ENCODE data around the gene NUDT22.
A peak's percentile ranks its signal among the peaks of the same experiment; 100 is the strongest.

NUDT22 gene

DNA sequence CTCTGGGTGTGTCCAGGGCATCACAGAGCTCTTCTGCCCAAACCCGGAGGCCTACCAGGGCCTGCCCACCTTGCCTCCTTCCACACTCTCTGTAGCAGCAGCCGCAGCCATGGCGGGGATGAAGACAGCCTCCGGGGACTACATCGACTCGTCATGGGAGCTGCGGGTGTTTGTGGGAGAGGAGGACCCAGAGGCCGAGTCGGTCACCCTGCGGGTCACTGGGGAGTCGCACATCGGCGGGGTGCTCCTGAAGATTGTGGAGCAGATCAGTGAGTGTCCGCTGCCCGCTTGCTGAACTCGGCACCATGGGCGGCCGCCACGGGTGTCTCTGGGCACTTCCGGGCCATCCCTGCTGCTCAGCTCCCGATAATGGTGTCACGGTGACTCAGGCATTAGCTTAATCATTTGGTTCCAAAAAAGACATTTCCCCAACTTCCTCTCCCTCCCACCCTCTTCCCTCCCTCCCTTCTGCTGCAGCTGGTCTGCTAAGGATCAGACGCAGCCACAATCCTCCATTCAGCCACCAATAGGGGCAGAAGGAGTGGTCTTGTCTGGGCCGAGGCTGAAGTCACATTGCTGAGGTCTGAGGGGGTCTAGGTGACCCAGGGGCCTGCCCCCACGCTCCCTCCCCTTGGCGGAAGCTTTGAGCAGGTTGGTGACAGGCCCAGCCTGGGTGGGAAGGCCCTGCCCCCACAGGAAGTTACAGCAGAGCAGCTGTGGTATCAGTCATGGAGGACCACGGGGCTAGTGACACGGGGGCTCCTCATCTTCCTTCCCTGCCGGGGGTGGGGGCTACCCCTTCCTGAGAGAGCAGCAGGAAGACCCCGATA lies 18.6 kb upstream of the NUDT22 start:
- no peak for DNase-seq

DNA sequence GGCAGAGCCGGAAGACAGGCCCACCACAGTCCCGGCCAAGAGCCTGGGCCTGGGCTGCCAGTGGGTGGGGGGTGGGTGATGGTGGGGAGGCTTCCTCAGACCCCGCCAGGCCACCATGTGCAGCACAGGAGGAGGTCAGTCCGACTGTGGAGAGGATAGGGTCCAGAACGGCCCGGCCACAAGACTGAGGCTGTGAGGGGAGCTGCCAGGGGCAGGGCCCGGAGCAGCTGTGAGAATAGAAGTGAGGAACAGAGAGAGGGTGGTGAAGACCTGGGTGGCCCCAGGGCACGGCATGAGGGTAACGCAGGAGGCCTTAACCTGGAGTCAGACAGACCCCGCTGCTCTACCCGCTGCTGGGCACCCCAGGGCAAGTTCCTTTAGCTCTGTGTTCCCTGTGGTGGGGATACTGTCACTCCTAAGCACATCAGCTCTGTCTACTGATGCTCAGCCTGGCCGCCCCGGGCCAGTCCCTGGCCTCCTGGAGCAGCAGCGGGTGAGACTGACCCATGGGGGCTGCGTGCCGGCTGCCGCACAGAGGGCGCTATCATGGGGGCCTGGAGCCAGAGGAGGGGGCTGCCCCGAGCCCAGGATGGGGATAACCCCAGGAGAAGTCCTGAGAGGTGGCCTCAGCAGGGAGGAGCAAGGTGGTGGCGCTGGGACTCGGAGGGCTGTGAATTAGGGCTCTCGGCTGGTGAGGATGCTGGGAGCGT lies 17.8 kb upstream of the NUDT22 start:
- no peak for DNase-seq

DNA sequence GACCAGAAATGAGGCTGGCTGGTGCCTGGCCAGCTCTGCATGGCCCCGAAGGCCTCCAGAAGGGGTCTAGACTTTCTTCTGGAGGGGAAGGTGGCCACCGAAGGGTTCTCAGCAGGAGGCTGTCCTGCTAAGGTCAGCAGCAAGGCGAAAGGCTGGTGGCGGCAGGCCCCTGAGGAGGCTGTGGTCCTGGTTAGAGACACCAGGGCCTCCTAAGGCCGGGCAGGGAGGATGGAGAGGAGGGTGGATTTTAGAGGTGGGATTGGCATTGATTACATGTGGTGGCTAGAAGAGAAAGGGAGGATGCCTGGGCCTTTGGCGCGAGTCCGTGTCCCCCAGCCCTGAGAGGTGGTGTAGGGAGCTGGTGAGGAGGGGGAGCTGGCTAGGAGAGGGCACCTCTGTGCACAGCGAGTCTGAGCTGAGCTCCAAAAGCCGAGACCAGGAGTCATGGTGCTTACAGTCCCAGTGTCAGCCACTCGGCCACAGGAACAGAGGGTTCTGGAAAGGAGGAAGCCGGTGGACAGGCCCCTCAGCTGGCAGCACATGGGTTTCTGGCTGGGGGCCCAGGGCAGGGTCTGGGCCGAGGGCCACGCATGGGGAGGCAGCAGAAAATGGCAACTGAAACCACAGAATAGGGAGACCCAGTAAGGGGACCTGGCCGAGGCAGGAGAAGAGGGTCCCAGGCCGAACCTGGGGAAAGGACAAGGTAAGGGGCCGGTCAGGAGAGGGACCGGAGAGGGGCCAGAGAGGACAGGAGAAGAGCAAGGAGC lies 17.1 kb upstream of the NUDT22 start:
- DNase-seq, result no peak

DNA sequence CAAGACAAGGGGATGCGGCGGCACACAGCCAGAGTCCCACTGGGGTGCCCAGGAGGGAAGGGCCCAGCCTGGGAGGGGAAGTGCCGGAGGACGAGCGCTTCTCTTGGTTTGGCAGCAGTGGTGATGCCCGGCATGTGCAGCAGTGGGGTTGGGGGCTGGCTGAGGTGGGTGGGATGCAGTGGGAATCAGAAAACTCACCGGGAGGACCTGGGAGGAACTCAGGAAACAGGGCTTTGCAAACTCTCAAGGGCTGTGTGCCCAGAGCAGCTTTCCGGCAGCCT lies 16.6 kb upstream of the NUDT22 start:
- no peak for DNase-seq

DNA sequence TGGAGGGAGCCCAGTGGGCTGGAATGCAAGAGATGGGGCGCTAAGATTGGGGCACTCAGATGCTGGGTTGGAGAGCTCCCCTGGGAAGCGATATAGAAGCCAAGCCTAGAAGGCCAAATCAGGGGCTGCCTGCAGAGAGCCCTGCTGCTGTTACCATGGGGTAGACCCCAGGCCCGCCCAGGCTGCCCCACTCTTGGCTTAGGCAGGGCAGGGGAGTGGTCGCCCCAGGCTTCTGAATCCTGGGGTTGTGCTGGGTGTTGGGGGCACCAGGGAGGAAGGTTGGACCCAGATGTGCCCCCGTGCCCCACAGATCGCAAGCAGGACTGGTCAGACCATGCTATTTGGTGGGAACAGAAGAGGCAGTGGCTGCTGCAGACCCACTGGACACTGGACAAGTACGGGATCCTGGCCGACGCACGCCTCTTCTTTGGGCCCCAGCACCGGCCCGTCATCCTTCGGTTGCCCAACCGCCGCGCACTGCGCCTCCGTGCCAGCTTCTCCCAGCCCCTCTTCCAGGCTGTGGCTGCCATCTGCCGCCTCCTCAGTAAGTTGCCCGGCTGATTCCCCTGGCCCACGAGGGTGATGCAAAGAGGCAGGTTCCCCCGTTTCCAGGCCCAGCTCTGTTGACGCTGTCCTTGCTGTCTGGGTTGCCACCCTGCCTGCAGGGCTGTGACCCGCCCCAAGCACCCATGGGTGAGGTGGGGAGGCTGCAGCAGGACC lies 15.6 kb upstream of the NUDT22 start:
- DNase-seq, result no peak

DNA sequence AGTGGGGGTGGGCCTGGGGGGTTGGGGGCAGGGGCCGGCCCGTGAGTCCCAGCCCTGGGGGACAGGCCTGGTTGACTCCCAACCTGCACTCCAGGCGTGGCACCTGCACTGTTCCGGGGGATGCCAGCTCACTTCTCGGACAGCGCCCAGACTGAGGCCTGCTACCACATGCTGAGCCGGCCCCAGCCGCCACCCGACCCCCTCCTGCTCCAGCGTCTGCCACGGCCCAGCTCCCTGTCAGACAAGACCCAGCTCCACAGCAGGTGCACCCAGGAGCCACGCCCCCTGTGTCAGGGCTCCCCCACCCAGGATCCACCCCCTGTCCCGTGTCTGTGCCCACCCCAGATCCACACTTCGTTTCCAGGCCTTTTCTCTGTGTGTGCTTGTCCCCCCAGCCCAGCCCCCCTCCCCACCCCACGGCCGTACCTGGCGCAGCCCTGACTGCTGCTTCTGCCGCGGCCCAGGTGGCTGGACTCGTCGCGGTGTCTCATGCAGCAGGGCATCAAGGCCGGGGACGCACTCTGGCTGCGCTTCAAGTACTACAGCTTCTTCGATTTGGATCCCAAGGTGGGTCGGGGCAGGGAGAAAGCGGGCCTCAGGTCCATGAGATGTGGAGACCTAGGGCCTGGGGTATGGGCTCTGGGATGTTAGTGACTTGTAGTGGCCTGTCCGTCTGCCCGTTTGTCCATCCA lies 14.7 kb upstream of the NUDT22 start:
- DNase-seq, result no peak

DNA sequence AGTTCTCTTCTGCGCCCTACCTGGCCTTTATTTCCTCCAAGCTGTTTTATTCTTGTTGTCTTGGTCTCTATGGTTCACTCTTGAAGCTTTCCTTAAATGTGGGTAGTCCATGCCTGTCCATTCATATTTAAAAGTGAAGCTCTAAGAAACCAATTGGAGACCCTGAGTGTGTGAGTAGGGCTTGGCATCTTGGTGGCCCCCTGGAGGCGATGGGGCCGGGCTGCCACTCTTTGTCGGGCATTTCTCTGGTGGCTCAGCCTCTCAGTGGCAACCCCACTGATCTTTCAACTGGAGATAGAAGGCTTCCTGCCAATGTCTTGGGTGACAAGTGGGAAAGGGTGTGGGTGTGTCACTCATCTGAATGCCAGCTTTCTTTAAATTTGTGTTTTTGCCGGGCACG lies 9.2 kb upstream of the NUDT22 start:
- no peak for DNase-seq

DNA sequence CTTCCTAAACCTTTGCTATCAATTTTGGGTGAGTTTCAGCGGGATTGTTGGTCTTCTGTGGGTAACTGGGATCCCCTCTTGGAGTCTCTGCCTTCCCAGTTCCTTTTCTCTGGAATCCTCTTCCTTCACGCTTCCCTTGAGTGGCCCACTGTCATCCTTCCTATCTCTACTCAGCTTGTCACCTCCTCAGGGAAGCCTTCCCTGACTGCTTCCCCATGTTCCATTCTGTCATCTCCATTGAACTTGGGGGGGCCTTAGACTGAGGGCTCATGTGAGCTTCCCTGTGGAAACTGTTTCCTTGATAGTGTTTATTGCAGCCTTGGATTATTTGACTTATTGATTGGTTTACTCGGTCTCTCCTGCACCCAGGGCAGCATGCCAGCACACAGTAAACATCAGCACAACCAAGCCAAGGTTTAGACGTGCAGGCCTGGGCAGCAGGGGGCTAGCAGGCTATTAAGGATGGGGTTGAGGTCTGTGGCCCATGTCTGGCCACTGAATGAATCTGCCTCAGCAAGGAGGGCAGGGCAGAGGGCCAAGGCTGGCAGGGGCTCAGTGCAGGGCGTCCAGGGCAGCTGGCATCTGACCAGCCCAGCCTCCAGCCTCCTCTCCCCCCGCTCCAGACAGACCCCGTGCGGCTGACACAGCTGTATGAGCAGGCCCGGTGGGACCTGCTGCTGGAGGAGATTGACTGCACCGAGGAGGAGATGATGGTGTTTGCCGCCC lies 7.3 kb upstream of the NUDT22 start:
- no peak for DNase-seq

DNA sequence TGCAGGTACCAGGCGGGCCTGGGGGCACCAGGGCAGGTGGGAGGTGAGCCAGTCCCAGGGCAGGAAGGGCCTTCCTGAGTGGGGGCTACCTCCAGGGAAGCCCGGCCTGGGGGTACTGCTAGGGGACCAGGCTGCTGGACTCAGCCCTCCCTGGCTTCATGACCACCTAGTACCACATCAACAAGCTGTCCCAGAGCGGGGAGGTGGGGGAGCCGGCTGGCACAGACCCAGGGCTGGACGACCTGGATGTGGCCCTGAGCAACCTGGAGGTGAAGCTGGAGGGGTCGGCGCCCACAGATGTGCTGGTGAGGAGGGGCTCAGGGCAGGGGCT lies 6.8 kb upstream of the NUDT22 start:
- DNase-seq, result no peak

DNA sequence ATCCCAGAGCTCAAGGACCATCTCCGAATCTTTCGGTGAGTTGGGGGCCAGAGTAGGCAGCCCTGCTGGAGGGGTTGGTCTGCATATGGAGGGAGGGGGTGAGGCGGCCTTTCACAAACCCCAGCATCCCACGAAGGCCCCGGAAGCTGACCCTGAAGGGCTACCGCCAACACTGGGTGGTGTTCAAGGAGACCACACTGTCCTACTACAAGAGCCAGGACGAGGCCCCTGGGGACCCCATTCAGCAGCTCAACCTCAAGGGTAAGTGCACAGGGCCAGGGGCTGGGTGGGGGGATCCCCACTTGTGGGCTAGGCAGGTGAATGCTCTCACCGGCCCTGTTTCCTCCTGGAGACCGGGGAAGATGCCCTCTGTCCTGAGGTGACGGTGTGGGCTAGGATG lies 6.3 kb upstream of the NUDT22 start:
- DNase-seq, result no peak

DNA sequence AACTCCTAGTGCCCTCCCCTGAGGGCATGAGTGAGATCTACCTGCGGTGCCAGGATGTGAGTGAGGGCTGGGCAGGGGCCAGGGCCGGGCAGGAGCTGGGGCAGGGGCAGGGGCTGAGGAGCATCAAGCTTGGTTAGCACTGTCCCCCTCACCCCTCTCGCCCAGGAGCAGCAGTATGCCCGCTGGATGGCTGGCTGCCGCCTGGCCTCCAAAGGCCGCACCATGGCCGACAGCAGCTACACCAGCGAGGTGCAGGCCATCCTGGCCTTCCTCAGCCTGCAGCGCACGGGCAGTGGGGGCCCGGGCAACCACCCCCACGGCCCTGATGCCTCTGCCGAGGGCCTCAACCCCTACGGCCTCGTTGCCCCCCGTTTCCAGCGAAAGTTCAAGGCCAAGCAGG lies 5.8 kb upstream of the NUDT22 start:
- DNase-seq, result no peak

DNA sequence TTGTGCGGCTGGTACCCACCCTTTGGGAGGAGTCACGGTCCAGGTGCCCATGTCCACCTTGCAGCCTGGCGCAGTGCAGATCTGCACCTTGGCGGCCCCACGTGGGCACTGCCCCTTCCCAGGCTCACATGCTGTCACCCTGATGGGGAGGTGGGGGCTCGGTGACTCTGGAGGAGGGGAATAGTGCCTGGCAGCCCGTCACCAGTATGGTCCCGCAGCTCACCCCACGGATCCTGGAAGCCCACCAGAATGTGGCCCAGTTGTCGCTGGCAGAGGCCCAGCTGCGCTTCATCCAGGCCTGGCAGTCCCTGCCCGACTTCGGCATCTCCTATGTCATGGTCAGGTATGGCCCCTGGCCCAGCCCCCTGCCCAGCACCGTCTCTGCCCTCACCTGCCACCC lies 5.3 kb upstream of the NUDT22 start:
- no peak for DNase-seq

DNA sequence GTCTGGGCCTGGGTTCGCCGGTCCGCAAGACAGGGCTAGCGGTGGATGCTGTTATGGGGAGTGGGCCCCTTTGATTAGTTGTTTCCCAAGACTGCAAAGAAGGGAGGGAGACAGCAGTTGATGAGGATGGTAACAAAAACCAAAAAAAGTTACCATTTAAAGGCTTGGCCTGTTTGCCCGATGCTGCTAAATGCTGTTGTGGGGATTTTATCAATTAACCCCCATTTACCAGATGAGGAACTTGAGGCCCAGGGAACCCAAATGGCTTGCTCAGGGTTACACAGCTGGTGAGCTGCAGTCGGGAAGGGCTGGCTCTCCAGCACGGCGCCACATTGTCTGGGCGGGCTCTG lies 3.4 kb upstream of the NUDT22 start:
- DNase-seq, result no peak

DNA sequence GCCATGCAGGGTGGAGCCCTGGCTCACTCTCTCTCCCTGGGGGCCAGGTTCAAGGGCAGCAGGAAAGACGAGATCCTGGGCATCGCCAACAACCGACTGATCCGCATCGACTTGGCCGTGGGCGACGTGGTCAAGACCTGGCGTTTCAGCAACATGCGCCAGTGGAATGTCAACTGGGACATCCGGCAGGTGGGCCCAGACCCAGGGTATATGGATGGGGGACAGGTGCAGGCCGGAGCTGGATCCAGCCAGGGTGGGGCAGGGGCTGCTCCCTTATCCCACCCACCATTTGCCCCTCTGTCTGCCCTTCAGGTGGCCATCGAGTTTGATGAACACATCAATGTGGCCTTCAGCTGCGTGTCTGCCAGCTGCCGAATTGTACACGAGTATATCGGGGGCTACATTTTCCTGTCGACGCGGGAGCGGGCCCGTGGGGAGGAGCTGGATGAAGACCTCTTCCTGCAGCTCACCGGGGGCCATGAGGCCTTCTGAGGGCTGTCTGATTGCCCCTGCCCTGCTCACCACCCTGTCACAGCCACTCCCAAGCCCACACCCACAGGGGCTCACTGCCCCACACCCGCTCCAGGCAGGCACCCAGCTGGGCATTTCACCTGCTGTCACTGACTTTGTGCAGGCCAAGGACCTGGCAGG lies 2.9 kb upstream of the NUDT22 start:
- DNase-seq, result no peak

DNA sequence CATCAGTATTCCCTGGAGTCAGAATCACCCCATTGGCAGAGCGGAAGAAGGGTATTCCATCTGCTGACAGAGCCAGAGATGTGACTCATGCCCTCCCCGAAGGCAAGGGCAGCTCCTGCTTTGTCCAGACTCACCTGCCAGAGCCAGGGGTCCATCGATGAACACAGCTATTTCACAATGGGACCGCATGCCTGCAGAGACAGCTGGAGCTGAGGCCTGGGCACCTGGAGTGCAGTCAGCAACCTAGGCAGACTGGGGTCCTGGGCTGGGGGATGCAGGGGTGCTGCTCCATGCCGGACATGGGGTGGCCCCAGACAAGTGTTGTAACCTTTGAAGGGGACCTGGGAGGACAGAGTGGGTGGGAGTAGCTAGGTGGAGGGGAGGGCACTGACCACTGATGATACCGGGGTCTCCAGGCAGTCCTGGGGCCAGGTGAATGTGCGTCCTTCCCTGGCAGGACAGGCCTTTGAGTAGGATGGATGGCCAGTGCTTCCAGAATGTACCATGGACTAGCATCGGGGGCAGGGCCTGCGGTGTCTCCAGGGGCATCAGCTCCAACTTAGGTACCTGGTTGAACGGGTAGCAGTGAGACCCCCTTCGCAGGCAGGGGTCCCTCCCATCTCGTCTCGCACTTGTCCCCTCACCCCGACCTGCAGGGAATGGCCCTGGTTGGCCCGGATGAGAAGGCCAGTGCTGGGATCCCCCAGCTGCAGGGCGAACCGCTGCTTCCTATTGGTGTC lies 1.8 kb upstream of the NUDT22 start:
- DNase-seq, result no peak

DNA sequence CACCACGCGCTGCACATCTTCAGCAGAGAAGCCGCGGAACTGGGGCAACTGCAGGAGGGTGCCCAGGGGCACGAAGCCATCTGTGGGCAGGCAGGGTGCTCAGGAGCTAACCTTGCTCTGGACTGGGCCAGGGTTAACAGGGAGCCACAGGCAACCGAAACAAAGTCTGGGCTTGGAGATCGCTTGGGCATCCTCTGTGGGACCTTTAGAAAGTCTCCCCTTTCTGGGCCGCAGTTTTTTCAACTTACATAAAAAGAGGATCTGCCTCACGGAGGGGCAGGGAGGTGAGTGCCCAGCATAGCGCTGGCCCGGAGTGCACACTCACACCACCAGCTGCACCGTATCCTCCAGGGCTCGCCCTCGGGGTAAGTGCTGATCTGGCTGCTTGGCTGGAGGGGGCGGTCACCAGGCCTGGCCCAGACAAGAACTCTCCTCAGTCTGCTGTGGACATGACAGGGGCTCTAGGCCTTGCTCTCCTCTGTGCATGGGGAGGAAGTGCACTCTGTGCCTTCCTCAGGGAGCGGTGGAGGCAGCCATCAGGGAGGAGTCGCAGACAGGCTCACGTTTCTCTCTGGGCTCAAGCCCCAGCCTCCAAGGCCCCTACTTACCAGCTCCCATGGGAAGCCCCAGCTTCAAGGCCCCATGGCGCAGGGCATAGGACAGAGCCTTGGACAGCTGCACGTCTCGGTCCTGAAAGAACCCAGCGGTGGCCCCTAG lies 1.0 kb upstream of the NUDT22 start:
- no peak for DNase-seq

DNA sequence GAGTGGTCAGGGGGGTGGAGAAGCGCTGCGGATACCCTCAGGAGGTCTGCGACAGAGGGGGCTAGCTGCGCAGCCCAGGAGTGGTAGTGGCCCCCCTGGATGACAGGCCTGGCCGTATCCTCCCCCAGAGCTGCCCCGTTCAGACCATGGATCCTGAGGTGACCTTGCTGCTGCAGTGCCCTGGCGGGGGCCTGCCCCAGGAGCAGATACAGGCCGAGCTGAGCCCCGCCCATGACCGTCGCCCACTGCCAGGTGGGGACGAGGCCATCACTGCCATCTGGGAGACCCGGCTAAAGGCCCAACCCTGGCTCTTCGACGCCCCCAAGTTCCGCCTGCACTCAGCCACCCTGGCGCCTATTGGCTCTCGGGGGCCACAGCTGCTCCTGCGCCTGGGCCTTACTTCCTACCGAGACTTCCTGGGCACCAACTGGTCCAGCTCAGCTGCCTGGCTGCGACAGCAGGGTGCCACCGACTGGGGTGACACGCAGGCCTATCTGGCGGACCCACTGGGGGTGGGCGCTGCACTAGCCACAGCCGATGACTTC lies 505 bp downstream of the NUDT22 start:
- DNase-seq, result peak; percentile 74

DNA sequence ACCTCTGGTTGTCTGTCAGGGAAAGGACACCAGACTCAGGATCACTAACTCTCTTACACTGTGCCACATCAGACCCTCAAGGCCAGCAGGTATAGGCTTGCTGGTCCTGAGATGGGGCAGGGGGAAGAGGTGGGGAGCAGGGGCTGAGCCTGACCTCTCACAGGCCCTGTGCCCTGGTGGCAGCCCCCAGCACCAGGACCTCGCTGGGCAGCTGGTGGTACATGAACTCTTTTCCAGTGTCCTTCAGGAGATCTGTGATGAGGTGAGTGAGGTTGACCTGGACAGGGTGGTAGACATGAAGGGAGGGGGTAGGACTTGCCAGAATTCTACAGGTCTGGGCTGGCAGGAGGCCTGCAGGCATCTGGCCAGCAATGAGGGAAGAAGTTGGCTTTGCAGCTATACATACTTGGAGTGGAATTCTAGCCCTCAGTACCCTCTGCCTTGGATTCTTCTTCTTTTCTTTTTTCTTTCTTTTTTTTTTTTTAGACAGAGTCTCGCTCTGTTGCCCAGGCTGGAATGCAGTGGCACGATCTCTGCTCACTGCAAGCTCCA lies 1.4 kb downstream of the NUDT22 start:
- DNase-seq, result no peak

DNA sequence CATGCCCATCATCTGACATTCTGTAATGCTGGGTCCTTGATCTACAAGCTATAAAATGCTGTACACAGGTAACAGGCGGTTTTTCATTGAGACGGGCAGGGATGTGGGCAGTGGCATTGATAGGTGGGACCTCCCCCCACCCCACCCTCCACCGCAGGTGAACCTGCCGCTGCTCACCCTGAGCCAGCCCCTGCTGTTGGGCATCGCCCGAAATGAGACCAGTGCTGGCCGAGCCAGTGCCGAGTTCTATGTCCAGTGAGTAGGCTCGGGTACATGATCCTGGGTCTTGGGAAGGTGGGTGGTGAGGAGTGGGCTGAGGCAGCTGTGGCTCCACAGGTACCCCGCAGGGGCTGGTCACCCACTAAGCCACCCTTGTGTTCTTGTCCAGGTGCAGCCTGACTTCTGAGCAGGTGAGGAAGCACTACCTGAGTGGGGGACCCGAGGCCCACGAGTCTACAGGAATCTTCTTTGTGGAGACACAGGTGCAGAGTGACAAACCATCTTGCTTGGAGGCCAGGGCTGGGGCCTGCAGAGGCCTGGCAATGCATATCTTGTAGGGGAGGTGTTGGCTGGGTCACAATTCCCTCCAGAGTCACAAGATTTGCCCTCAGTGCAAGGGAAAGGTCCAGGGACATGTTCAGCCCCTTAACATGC lies 3.1 kb downstream of the NUDT22 start:
- DNase-seq, result no peak

All from NCI-H510A treated with DMSO at 0.1 percent for 48 hours (cell line).